Loucy (cell line): ENCODE data around the gene CCDC69.
"Not testable (repeated sequence)": the region's sequence is repeated elsewhere in the genome, so short reads cannot be mapped to it uniquely, and the experiment has no call there.

Experiments used
- CTCF ChIP-seq: fragments of 200-600 bp; sonication (generic); conservative IDR thresholded peaks from 2 replicates; pipeline ENCODE4 v1.5.1; 2014; ENCODE audit warnings: mild to moderate bottlenecking, antibody characterized with exemption, low read length
- EZH2phosphoT487 ChIP-seq: fragments of 200-600 bp; IDR thresholded peaks from 2 replicates; pipeline ENCODE4 v1.6.1; 2018; ENCODE audit warnings: antibody characterized with exemption, mild to moderate bottlenecking, moderate library complexity, borderline replicate concordance

GRCh38 chr5:151235239-151235571, 11.3 kb upstream of the CCDC69 start:
- not testable (repeated sequence) for TF ChIP-seq CTCF, EZH2phosphoT487
